NCI-H2196 treated with DMSO at 0.1 percent for 48 hours (cell line): Measurements from ENCODE around the gene WDR70.
"Not testable (repeated sequence)": the region's sequence is repeated elsewhere in the genome, so short reads cannot be mapped to it uniquely, and the experiment has no call there.

Experiments used
- DNase-seq: peaks from one replicate; lab custom pipeline; 2025; ENCODE audit not compliant: unreplicated experiment; lab: John Stamatoyannopoulos, UW

The WDR70 gene

GRCh38 chr5:37453252-37453651, 74.1 kb downstream of the WDR70 start:
- DNase-seq: not testable (repeated sequence)

DNA sequence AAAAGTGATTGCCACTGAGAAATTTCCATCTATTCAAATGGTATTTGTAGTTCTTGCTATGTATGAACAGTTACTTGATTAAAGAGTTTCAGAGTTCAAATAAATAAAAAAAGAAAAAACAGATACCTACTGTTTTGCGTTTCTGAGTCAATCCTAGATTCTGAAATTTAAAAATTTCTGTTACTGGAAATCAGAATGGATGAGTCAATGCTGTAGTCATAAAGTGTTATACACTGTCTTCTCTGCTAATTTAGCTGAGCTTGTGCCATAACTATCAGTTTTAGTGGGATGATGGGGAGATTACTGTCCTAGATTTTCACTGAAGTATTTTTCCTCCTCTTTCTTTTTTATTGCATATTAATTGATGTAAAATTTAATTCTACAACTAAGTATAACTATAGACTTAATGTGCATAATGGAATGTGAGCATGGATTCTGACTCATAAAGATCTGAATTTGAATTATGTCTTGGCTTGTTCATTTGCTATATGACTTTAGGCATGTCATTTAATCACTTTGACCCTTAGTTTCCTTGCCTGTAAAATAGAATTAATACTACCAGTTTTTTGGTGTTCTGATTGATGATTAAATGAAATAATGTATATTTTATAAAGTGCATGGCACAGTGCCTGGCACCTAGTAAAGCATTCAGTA, 75.4 kb downstream of the WDR70 start:
- not testable (repeated sequence) for DNase-seq

- DNase-seq: not testable (repeated sequence)
These were observed 84.3 kb downstream of the WDR70 start for GRCh38 chr5:37463191-37464051.

DNA sequence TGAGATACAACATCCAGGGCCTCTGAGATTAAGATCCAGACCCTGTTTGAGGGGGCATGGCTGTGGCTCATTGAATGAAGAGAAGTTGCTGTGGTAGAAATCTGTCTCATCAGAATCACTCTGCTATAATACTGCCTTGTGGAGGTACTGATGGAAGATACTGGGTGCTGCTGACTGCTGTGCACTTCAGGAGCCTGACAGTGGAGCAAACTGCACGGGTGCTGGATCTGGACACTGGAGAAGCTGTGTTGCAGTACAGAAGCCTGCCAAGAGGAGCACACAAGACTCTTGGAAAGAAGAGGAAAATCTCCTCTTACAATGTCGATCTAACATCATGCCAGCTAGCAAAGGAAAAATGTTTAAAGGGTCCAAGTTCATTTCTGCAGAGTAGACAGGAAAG, 85.5 kb downstream of the WDR70 start:
- DNase-seq: not testable (repeated sequence)

GRCh38 chr5:37469383-37469782, 90.3 kb downstream of the WDR70 start:
- DNase-seq: not testable (repeated sequence)

DNA sequence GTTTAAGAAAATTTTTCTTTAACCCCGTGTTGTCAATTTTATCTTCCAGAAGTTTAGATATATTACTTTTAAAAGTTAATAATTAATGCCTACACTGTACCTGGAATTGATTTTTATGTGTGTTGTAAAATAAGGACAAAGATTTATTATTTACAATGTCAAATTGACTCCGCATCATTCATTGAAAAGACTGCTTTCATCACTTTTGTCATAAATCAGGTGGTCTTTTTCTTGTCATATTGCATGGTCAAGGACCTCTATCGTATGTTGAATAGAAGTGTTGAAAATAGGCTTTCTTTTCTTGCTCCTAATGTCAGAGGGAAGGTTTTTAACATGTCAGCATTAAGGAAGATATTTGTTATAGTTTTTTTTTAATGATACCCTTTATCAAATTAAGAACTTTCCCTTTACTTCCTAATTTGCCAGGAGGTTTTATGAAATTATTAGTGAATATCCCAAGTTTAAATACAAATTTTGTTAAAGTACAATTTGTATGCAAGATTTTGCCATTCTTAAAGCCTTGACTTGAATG, 92.6 kb downstream of the WDR70 start:
- DNase-seq: no peak

DNA sequence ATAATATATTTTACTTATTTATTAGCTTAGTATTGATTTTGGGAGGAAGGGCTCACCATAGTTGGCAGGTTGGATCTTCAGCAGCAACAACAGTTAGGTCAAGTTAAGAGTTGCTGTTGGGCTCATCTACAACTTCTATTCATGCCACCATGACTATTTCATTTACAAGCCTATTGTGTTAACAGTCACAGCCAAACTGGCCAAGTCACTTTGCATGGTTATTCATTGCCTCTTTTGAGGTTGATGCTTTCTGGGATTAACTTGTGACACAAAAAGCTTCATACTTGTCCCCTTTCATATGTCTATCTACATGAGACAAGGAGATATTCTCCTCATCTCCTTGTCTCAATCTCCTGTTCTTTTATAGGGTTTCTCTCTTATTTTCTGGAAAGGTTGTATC, 98.3 kb downstream of the WDR70 start:
- no peak for DNase-seq

DNA sequence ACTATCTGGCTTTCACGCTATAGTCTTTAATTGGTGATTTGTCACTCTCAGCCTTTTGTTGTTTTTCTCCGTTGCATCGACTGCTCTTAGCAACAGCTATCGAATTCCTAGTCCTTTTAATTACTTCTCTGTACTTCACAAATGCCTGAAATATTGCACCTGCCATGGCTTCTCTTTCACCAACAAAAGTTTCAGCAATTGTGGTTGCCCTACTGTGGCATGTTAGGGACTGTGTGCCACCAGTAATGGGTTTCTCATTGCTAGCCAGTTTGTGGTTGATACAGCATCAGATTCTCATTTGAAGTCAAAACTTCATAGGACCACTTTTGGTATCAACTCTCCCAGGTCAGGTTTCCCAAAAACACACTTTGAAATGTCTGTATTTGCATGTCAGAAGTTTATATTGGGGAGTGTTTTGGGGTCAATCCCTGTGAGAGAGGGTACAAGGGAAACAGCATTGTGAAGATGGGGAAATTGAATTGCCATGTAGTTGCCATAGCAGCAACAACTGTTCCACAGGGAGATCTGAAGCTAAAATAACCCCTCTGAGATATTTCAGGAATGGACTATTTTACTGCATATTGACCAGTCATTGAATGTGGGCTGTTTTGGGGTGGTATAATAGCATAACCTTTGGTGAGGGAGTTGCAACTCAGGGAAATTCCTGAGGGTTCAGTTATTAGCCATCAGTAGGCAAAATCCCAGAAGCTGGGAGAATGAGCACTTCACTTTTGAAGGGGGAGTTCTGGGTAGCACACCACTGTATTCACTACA, 99.2 kb downstream of the WDR70 start:
- no peak for DNase-seq

- DNase-seq: not testable (repeated sequence)
These were observed 102.3 kb downstream of the WDR70 start for GRCh38 chr5:37481395-37481794.

DNA sequence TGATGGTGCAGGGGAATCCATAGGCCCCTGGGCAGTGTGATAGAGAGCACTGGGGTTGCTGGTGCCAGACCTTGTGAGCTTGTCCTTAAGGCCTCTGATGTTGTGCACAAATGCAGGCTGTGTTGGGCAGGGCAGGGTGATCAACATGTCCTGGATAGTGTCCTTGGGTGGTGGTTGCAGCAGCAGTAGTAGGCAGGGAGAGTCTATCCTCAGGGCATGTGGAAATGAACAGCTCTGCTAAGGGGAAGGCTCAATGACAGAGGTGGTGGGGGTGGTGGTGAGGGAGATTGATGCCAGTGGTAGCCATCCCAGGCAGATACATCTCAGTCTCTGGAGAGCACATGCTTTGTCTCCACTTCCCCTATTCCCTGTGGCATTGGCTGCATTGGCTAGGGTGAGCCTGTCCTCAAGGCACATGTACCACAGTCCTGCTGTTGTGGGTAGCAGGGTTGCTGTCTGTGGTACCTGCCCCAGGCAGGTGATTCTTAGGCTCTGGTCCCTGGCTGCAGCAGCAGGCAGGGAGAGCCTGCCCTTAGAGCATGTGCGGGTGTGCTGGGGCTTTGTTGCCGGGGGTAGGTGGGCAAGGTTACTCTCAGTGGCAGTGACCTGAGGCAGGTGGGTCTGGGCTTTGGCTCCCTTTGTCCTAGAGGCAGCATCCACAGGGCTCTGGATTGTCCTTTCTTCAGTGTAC, 111.1 kb downstream of the WDR70 start:
- no peak for DNase-seq

DNA sequence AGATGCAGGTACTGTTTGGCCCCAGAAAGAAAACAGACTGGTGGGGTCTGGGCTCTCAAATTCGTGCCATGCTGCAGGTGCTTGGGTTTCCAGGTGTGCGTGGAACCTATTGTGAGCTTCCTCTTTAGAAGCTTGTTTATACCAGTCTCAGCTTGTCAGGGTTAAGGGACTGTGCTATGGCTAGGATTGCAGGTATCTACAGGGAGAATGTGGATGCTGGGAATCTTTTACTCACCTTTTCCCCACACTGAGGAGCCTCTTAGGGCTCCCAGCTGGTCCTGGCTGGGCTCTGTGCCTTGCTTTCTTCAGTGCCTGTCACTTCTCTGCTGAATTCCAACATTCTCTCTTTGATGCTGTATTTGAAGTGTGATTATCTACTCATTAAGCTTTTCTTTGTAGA, 111.8 kb downstream of the WDR70 start:
- DNase-seq: no peak

DNA sequence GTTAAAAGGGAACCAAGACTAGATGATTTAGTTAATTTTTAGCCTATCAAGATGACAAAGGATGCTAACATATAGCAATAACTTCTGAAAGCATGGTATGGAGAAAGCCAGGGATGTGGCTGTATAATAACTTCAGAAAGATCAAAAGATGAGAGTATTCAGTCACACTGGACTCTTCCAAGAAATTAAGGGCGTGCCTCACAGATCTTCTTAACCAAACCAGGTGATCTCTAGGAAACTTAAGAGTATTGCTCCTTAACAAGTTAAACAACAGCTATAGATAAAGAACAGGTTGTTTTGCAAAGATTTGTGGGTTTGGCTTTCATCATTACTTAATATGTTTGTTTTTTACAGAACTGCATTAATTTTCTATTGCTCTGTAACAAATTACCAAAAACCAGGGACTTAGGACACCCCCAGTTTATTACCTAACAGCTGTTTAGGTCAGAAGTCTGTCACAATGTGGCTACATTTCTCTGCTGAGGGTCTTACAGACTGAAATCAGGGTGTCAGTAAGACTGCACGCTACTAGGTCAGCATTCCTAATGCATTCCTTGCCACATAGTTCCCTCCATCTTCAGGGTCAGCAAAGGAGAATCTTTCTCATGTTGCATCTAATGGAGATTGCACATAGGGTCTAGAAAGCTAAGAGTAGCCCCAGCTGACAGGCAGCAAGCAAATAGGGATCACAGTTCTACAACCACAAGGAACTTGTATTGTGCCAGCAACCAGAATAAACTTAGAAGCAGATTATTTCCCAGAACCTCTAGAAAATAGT, 113.8 kb downstream of the WDR70 start:
- no peak for DNase-seq

GRCh38 chr5:37494756-37495155, 115.6 kb downstream of the WDR70 start:
- DNase-seq: no peak

- DNase-seq: no peak
These were observed 116.1 kb downstream of the WDR70 start for GRCh38 chr5:37495210-37495609.

DNA sequence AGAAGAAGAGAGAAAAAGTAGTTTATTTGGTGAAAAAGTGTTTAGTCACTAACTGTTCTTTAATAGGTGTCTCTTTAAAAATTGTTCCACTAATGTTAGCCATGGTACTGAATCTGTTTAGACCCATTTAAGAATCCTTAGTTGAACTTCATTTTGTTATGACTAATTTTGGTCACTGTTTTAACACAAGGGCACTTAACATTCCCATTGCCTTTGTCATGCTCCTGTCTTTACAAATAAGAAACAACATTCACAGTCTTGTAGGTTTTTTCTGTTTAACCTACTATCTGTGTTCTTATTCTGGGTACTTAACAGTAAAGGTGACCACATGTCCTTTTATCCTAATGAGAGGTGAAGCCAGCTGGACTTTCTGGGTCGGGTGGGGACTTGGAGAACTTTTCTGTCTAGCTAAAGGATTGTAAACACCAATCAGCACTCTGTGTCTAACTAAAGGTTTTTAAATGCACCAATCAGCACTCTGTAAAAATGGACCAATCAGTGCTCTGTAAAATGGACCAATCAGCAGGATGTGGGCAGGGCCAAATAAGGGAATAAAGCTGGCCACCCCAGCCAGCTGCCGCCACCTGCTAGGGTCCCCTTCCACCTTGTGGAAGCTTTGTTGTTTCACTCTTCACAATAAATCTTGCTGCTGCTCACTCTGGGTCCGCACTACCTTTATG, 116.7 kb downstream of the WDR70 start:
- DNase-seq: no peak

- DNase-seq: no peak
These were observed 117.9 kb downstream of the WDR70 start for GRCh38 chr5:37496902-37497445.

GRCh38 chr5:37501152-37501551, 122.0 kb downstream of the WDR70 start:
- no peak for DNase-seq

DNA sequence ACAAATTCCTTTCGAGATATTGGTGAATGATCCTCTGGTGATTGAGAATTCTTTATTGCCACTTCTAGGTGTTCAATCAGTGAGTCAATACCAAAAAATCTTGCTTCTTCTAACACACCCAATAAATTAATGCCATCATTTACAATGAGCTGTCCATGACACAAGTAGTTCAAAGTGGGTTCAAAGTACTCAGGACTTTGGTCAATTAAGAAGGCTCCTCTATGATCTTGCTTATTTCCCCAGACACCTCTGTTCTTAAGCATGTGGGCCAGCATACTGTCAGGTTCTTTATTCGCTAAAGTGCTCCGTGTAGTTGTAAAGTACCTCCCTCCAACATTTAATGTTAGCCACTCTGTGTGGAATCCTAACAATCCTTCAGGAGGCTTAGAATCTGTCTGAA, 127.1 kb downstream of the WDR70 start:
- DNase-seq: no peak

- DNase-seq: no peak
These were observed 127.6 kb downstream of the WDR70 start for GRCh38 chr5:37506722-37507121.
